MCF 10A (cell line): ENCODE measurements around the gene KNSTRN. TPM values are rescaled to one million over a fixed set of nuclear protein-coding genes. Genes with fewer than 3 reads are reported as not detected.

Experiments used
- BruUV-seq: library from RNA; stranded (reverse); fragments of 400-500 nt; replicated peaks from 2 replicates; lab custom pipeline; 2021; lab: Mats Ljungman, UMichigan
- CTCF ChIA-PET: fragments of 300-600 bp; sonication (Branson Sonifier 250); formaldehyde crosslinking; extraction: SDS; loops from one replicate; lab custom pipeline; 2021; ENCODE audit warnings: antibody characterized with exemption, inconsistent platforms; lab: Yijun Ruan, JAX
- POLR2A ChIA-PET: fragments of 300-600, 350-650 bp; sonication (Branson Sonifier 250); formaldehyde crosslinking; extraction: SDS; loops from one replicate; lab custom pipeline; 2020; ENCODE audit warnings: antibody characterized with exemption, inconsistent platforms; lab: Yijun Ruan, JAX
- DNase-seq: peaks from one replicate; pipeline ENCODE4 v3.0.0-alpha.2; 2018; ENCODE audit not compliant: unreplicated experiment
- H3K27ac Mint-ChIP-seq: one replicate; pipeline ENCODE4 v1.8.0; 2022; ENCODE audit warnings: mild to moderate bottlenecking, low read depth, mixed read lengths; ENCODE audit not compliant: unreplicated experiment
- H3K27me3 Mint-ChIP-seq: one replicate; pipeline ENCODE4 v1.8.0; 2022; ENCODE audit warnings: mixed read lengths; ENCODE audit not compliant: insufficient read depth, unreplicated experiment
- H3K36me3 Mint-ChIP-seq: one replicate; pipeline ENCODE4 v1.8.0; 2022; ENCODE audit warnings: mild to moderate bottlenecking, moderate library complexity, mixed read lengths; ENCODE audit not compliant: insufficient read depth, unreplicated experiment
- H3K4me1 Mint-ChIP-seq: one replicate; pipeline ENCODE4 v1.8.0; 2022; ENCODE audit warnings: mixed read lengths; ENCODE audit not compliant: insufficient read depth, unreplicated experiment
- H3K4me3 Mint-ChIP-seq: one replicate; pipeline ENCODE4 v1.8.0; 2022; ENCODE audit warnings: mild to moderate bottlenecking, moderate library complexity, mixed read lengths; ENCODE audit not compliant: unreplicated experiment
- H3K9me3 Mint-ChIP-seq: one replicate; pipeline ENCODE4 v1.8.0; 2022; ENCODE audit warnings: mixed read lengths; ENCODE audit not compliant: unreplicated experiment
- intact Hi-C: fragments of 100-400 bp; cut with micrococcal nuclease; formaldehyde crosslinking; loops from 2 replicates; pipeline ENCODE4 v1.14.1; 2022
- total RNA-seq: library from RNA; stranded (reverse); gene quantifications from 2 replicates; pipeline ENCODE4 v1.2.3, GENCODE V29; 2022
- TF ChIP-seq, protein P1 (sequence below): fragments of 200-600 bp; IDR thresholded peaks from one replicate; pipeline ENCODE4 v1.8.0; 2022; ENCODE audit warnings: antibody characterized with exemption, mild to moderate bottlenecking; ENCODE audit not compliant: unreplicated experiment

Gene KNSTRN
- total RNA-seq, 1 experiment from 2014 or later: 47.4 TPM

DNA sequence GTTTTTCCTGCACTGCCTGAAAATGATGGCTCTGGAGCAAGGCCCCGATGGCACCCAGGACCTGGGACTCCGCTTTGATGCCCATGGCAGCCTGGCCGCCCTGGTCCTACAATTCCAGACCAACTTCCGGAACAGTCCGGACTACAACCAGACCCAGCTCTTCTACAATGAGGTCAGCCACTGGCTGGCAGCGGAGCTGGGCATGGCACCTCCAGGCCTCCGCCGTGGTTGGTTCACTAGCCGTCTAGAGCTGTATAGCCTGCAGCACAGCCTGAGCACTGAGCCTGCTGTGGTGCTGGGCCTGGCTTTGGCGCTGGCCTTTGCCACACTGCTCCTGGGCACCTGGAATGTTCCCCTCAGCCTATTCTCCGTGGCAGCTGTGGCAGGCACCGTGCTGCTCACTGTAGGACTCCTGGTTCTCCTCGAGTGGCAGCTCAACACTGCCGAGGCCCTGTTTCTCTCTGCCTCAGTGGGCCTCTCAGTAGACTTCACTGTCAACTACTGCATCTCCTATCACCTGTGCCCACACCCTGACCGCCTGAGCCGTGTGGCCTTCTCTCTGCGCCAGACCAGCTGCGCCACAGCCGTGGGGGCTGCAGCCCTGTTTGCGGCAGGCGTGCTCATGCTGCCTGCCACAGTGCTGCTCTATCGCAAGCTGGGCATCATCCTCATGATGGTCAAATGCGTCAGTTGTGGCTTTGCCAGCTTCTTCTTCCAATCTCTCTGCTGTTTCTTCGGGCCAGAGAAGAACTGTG lies 13.6 kb upstream of the KNSTRN start:
- intact Hi-C loops: loop anchor here (1.0 kb wide), 5 partner anchors 25 to 90 kb away; partner anchors contain the start of gene CCDC9B
- Mint-ChIP-seq H3K9me3 (no peaks in the 10 kb centered on the region), H3K36me3 (no peaks in the 10 kb centered on the region), H3K4me3 (no peak overlapping the region), H3K27ac (no peak overlapping the region), H3K4me1 (peaks cover 6% of the 10 kb centered on the region), H3K27me3 (no peaks in the 10 kb centered on the region)
- ChIA-PET CTCF (interaction anchor here (0.6 to 8.1 kb wide), 32 partner anchors 10 to 1662 kb away, joined by 3 to 112 read pairs (median 6); partner anchors contain the start of genes CCDC9B, DISP2, INAFM2 and IVD), POLR2A (interaction anchor here (1.0 to 2.8 kb wide), 4 partner anchors 11 to 47 kb away, joined by 3 to 10 read pairs (median 6); no protein-coding TSS in a partner anchor)
- TF ChIP-seq, protein P1, sequence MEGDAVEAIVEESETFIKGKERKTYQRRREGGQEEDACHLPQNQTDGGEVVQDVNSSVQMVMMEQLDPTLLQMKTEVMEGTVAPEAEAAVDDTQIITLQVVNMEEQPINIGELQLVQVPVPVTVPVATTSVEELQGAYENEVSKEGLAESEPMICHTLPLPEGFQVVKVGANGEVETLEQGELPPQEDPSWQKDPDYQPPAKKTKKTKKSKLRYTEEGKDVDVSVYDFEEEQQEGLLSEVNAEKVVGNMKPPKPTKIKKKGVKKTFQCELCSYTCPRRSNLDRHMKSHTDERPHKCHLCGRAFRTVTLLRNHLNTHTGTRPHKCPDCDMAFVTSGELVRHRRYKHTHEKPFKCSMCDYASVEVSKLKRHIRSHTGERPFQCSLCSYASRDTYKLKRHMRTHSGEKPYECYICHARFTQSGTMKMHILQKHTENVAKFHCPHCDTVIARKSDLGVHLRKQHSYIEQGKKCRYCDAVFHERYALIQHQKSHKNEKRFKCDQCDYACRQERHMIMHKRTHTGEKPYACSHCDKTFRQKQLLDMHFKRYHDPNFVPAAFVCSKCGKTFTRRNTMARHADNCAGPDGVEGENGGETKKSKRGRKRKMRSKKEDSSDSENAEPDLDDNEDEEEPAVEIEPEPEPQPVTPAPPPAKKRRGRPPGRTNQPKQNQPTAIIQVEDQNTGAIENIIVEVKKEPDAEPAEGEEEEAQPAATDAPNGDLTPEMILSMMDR: no peak
- no peak for DNase-seq
- no TSS peak for BruUV-seq

DNA sequence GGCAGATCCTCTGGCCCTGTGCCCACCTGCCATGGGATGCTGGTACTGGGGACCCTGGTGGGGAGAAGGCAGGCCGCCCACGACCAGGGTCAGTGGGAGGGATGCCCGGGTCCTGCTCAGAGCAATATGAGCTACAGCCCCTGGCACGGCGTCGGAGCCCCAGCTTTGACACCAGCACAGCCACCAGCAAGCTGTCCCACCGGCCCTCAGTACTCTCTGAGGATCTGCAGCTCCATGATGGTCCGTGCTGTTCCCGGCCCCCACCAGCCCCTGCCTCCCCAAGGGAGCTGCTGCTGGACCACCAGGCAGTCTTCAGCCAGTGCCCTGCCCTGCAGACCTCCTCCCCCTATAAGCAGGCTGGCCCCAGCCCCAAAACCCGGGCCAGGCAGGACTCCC lies 13.0 kb upstream of the KNSTRN start:
- H3K27me3 Mint-ChIP-seq: no peaks in the 10 kb centered on the region
- BruUV-seq: no TSS peak
- ChIA-PET CTCF (interaction anchor here (0.6 to 8.1 kb wide), 12 partner anchors 10 to 525 kb away, joined by 3 to 112 read pairs (median 16); partner anchors contain the start of genes CCDC9B, DISP2, IVD and KNSTRN), POLR2A (interaction anchor here (1.2 to 2.8 kb wide), 2 partner anchors 10 to 14 kb away, joined by 3 to 10 read pairs; no protein-coding TSS in a partner anchor)
- peaks cover 6% of the 10 kb centered on the region for H3K4me1 Mint-ChIP-seq
- no peak overlapping the region for H3K27ac Mint-ChIP-seq
- H3K9me3 Mint-ChIP-seq: no peaks in the 10 kb centered on the region
- no peak for DNase-seq
- intact Hi-C loops: no loop called here
- TF ChIP-seq, protein P1: no peak
- H3K36me3 Mint-ChIP-seq: no peaks in the 10 kb centered on the region
- H3K4me3 Mint-ChIP-seq: no peak overlapping the region

DNA sequence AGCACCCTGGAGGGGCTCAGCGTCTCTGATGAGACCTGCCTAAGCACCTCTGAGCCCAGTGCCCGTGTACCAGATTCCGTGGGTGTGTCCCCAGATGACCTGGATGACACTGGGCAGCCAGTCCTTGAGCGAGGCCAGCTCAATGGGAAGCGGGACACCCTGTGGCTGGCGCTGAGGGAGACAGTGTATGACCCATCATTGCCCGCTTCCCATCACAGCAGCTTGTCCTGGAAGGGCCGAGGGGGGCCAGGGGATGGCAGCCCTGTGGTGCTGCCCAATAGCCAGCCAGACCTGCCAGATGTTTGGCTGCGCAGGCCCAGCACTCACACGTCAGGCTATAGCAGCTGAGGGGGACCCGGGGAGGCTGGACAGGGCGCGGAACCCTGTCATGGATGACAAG lies 12.6 kb upstream of the KNSTRN start:
- Mint-ChIP-seq H3K36me3 (no peaks in the 10 kb centered on the region), H3K9me3 (no peaks in the 10 kb centered on the region), H3K27ac (no peak overlapping the region), H3K4me3 (no peak overlapping the region), H3K27me3 (no peaks in the 10 kb centered on the region), H3K4me1 (peaks cover 6% of the 10 kb centered on the region)
- intact Hi-C loops: no loop called here
- ChIA-PET POLR2A (interaction anchor here (1.2 to 2.8 kb wide), 2 partner anchors 10 to 14 kb away, joined by 3 to 10 read pairs; no protein-coding TSS in a partner anchor), CTCF (interaction anchor here (0.6 to 8.1 kb wide), 11 partner anchors 9 to 283 kb away, joined by 3 to 112 read pairs (median 22); partner anchors contain the start of genes CCDC9B, DISP2, IVD and KNSTRN)
- TF ChIP-seq, protein P1: no peak
- DNase-seq: no peak
- BruUV-seq: no TSS peak

DNA sequence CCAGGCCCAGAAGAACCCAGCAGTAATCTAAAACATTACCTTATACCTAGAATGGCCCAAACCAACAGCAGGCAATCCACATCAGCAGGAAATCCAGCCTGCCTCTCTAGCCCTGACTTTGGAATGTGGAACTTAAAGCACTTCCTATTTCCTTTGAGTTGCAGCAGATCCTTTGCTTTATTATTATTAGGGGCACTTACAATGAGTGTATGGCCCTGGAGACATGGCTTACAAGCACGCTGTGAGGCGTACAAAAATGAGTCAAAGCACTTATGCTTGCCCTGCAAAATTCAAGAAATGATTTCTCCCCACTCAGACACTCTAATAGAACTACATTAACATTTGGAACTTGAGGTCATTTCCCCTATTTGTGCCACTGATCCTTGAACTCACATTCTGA lies 9.5 kb upstream of the KNSTRN start:
- POLR2A ChIA-PET: interaction anchor here (0.9 to 1.3 kb wide), 2 partner anchors 16 to 32 kb away, joined by 3 to 5 read pairs; partner anchors contain the start of gene IVD
- TF ChIP-seq, protein P1: no peak
- CTCF ChIA-PET: interaction anchor here (1.5 to 2.5 kb wide), 3 partner anchors 29 to 156 kb away, joined by 10 to 15 read pairs (median 11); no protein-coding TSS in a partner anchor
- Mint-ChIP-seq H3K4me3 (no peak overlapping the region), H3K4me1 (no peaks in the 10 kb centered on the region), H3K27me3 (no peaks in the 10 kb centered on the region), H3K27ac (no peak overlapping the region), H3K9me3 (no peaks in the 10 kb centered on the region), H3K36me3 (no peaks in the 10 kb centered on the region)
- intact Hi-C loops: no loop called here
- DNase-seq: no peak
- no TSS peak for BruUV-seq
